Stimulated activated CD8-positive, alpha-beta memory T cell treated with anti-CD3 and anti-CD28 coated beads, Interleukin-12 subunit alpha, Interleukin-12 subunit beta, amount 100 ng/mL, for 4 hours (primary cell): ENCODE data around the gene FOXP2.

Source experiments
- DNase-seq: peaks from one replicate; pipeline ENCODE4 v3.0.0-alpha.2; 2020; ENCODE audit warnings: low read depth

FOXP2 gene

GRCh38 chr7:114715907-114716306 is 301.3 kb downstream of the FOXP2 start:
- no peak for DNase-seq

DNA sequence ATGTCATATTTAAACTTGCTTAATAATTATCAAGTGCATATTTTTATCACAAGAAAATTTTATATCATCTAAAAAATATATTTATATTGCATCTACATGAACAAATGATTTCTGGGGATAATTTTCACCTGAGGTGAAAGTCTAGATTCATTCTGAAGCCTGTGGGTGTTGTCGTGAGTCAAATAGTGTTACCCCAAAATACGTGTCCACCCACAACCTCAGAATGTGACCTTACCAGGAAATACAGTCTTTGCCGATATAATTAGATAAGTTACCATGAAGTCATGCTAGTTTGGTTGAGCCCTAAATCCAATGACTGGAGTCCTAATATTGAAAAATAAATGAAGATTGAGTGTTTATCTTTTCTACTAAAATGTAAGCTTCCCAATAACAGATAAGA is 304.2 kb downstream of the FOXP2 start:
- DNase-seq: no peak

GRCh38 chr7:114720725-114721124 is 306.1 kb downstream of the FOXP2 start:
- no peak for DNase-seq

DNA sequence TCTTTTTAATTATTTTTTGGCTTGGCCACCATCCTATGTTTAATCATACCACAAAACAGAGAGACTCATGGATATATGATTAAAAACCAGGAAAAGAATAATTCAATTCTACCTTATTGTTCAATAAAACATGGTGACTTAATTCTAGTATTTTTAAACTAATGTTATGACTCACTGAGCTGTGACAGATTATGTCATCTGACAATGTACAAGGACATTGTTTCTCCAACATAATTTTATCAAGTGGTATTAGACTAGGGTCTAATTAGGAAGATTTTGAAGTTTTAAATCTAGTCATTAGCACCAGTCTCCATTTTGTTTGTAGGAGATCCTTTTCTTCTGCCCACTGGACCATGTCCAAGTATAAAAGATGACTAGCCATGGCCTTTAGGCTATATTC is 307.9 kb downstream of the FOXP2 start:
- no peak for DNase-seq

DNA sequence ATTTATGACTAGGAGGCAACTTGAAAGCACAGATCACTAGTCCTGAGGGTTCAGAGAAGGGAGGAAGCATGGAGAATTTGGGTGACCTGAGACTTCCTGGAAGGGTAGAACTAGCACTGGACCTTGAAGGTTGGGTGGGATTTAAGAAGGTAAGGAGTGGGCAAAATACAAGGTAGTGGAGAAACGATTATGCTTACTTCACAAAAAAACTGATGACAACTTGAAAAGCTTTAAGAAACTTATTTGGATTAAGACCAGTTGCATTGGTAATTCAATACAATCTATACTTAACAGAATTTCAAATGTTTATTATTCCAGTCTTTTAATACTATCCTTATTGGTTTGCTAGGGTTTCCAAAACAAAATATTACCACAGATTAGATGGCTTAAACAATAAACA is 308.7 kb downstream of the FOXP2 start:
- DNase-seq: no peak

DNA sequence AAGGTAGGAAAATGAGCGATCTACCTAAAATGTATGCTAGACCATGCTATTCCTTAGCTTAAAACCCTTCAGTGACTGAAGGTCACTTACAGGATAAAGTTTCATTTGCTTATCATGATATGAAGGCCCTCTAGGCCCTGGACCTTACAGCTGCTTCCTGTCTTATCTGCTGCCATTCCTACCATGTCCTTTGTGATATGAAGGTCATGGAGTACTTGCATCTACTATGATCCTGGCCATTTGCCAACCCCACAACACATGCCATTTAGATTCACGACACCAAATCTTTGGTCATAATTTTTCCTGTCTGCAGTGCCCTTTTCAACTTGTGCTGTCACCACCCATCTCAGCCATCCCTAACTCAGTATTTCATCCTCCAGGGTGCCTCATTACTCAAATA is 325.5 kb downstream of the FOXP2 start:
- no peak for DNase-seq

GRCh38 chr7:114740941-114741340 is 326.3 kb downstream of the FOXP2 start:
- no peak for DNase-seq

GRCh38 chr7:114741911-114742310 is 327.3 kb downstream of the FOXP2 start:
- no peak for DNase-seq
